Cardiac muscle cell (in vitro differentiated cells and primary cell): Measurements from ENCODE around the gene ERI3. TPM values are rescaled to one million over a fixed set of nuclear protein-coding genes. Genes with fewer than 3 reads are reported as not detected.

Source experiments
- DNase-seq, 2 donors: peaks; one replicate each; pipeline versions ENCODE4 v3.0.0 to v3.0.0-alpha.2; 2010 to 2017; ENCODE audit warnings: low read depth in 1 of 2, low spot score in 1 of 2
- H3K27ac ChIP-seq: fragments of 200-600 bp; sonication (generic); 2 replicates; pipeline ENCODE4 v1.5.1; 2016
- H3K27me3 ChIP-seq: fragments of 200-600 bp; sonication (generic); 2 replicates; pipeline ENCODE4 v1.6.0; 2016; ENCODE audit warnings: control low read depth
- H3K36me3 ChIP-seq: fragments of 200-600 bp; sonication (generic); 2 replicates; pipeline ENCODE4 v1.5.1; 2016; ENCODE audit warnings: control low read depth
- H3K4me1 ChIP-seq: fragments of 200-600 bp; sonication (generic); 2 replicates; pipeline ENCODE4 v1.8.1; 2017; ENCODE audit warnings: low read depth, mild to moderate bottlenecking, mixed run types
- H3K4me3 ChIP-seq: fragments of 200-600 bp; sonication (generic); 2 replicates; pipeline ENCODE4 v1.5.1; 2016; ENCODE audit warnings: mild to moderate bottlenecking
- H3K9me3 ChIP-seq: fragments of 200-600 bp; sonication (generic); 2 replicates; pipeline ENCODE4 v1.5.1; 2017; ENCODE audit warnings: low read depth, mild to moderate bottlenecking, control low read depth
- CTCF ChIP-seq: IDR thresholded peaks from 2 replicates; pipeline ENCODE4 v1.5.1; 2012; ENCODE audit warnings: low read depth, mild to moderate bottlenecking, low read length
- polyA plus RNA-seq: library from polyadenylated mRNA; unstranded; fragments of >200 nt; fragmentation: Nextera tagmentation; extraction: Ambion mirVana; gene quantifications from 2 replicates; pipeline ENCODE4 v1.2.1, GENCODE V29; 2016
- total RNA-seq: library from RNA; depleted of rRNA; stranded (reverse); fragments of >200 nt; gene quantifications from 2 replicates; pipeline ENCODE4 v1.2.3, GENCODE V29; 2016

ERI3 gene
- total and polyA plus RNA-seq, 2 experiments from 2014 or later = 92.1 to 151 TPM

GRCh38 chr1:44338136-44338535, 16.9 kb downstream of the ERI3 start:
- Histone ChIP-seq H3K36me3 (peaks cover 20% of the 10 kb centered on the region), H3K9me3 (no peaks in the 10 kb centered on the region), H3K27me3 (no peaks in the 10 kb centered on the region), H3K4me3 (no peak overlapping the region), H3K4me1 (no peaks in the 10 kb centered on the region), H3K27ac (no peak overlapping the region)
- DNase-seq = no peak
- TF ChIP-seq CTCF = no peak

GRCh38 chr1:44336668-44337067, 18.4 kb downstream of the ERI3 start:
- Histone ChIP-seq H3K36me3 (peaks cover 20% of the 10 kb centered on the region), H3K4me3 (no peak overlapping the region)
- no peak for DNase-seq

GRCh38 chr1:44334968-44335367, 20.1 kb downstream of the ERI3 start:
- Histone ChIP-seq H3K36me3 (peaks cover 20% of the 10 kb centered on the region), H3K27me3 (no peaks in the 10 kb centered on the region), H3K4me3 (no peak overlapping the region), H3K27ac (no peak overlapping the region), H3K9me3 (no peaks in the 10 kb centered on the region), H3K4me1 (peaks cover 6% of the 10 kb centered on the region)
- no peak for DNase-seq
- TF ChIP-seq CTCF = no peak

More at GRCh38 chr1:44336668-44337067, 18.4 kb downstream of the ERI3 start:
- no peak for TF ChIP-seq CTCF
- Histone ChIP-seq H3K27me3 (no peaks in the 10 kb centered on the region), H3K4me1 (no peaks in the 10 kb centered on the region), H3K9me3 (no peaks in the 10 kb centered on the region), H3K27ac (no peak overlapping the region)

- Histone ChIP-seq H3K9me3 (no peaks in the 10 kb centered on the region), H3K36me3 (peaks cover 14% of the 10 kb centered on the region), H3K4me1 (peaks cover 14% of the 10 kb centered on the region), H3K27ac (no peak overlapping the region), H3K27me3 (no peaks in the 10 kb centered on the region), H3K4me3 (no peak overlapping the region)
- TF ChIP-seq CTCF = no peak
- DNase-seq = no peak
Measured at GRCh38 chr1:44333376-44333775, 21.7 kb downstream of the ERI3 start.

GRCh38 chr1:44332505-44332904, 22.6 kb downstream of the ERI3 start:
- H3K4me3 ChIP-seq = no peak overlapping the region
- no peak overlapping the region for H3K27ac ChIP-seq
- H3K36me3 ChIP-seq = peaks cover 7% of the 10 kb centered on the region
- peaks cover 22% of the 10 kb centered on the region for H3K4me1 ChIP-seq
- no peaks in the 10 kb centered on the region for H3K27me3 ChIP-seq
- DNase-seq = no peak
- no peak for TF ChIP-seq CTCF
- H3K9me3 ChIP-seq = no peaks in the 10 kb centered on the region

- Histone ChIP-seq H3K9me3 (no peaks in the 10 kb centered on the region), H3K4me1 (peaks cover 31% of the 10 kb centered on the region), H3K36me3 (peaks cover 4% of the 10 kb centered on the region), H3K4me3 (no peak overlapping the region), H3K27me3 (no peaks in the 10 kb centered on the region), H3K27ac (no peak overlapping the region)
- DNase-seq = no peak
- TF ChIP-seq CTCF = no peak
Measured at GRCh38 chr1:44330935-44331334, 24.1 kb downstream of the ERI3 start.
